Measurements from ENCODE around the gene NCF2. TPM values are rescaled to one million over a fixed set of nuclear protein-coding genes. Genes with fewer than 3 reads are reported as not detected.

NCF2 gene
- total RNA-seq, 4 donors from 2014 or later, result 20.4 to 85.0 (median 44.4) TPM

DNA sequence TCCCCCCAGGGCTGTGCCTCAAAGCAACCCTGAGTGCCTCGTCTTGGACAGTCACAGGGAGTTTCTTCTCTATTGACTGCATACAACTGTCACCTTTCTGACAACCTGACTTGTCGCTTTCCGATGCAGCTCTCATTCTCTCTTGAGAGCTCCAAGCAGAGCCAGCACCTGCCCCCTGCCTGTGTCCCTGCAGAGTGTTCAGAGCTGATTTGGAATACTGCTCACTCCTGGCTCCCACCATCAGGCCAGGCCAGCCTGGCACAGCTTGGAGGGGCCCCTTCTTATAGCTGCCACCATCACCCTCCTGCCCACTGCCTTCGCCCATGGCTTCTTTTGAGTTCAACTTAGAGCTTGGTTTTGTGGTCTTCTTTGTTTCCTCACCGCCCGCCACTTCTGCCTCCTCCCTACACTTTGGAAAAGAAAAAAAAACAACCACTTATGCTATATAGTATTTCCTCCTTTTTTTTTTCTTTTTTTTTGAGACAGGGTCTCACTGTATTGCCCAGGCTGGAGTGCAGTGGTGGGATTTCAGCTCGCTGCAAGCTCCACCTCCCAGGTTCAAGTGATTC is 12.3 kb downstream of the NCF2 start:
- TF ChIP-seq, protein P1, sequence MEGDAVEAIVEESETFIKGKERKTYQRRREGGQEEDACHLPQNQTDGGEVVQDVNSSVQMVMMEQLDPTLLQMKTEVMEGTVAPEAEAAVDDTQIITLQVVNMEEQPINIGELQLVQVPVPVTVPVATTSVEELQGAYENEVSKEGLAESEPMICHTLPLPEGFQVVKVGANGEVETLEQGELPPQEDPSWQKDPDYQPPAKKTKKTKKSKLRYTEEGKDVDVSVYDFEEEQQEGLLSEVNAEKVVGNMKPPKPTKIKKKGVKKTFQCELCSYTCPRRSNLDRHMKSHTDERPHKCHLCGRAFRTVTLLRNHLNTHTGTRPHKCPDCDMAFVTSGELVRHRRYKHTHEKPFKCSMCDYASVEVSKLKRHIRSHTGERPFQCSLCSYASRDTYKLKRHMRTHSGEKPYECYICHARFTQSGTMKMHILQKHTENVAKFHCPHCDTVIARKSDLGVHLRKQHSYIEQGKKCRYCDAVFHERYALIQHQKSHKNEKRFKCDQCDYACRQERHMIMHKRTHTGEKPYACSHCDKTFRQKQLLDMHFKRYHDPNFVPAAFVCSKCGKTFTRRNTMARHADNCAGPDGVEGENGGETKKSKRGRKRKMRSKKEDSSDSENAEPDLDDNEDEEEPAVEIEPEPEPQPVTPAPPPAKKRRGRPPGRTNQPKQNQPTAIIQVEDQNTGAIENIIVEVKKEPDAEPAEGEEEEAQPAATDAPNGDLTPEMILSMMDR (IDR thresholded peaks at IDR 0.05), result no peak
- ATAC-seq (ENCODE audit: low FRiP score) (no peak), DNase-seq (ENCODE audit: low spot score) (no peak)

DNA sequence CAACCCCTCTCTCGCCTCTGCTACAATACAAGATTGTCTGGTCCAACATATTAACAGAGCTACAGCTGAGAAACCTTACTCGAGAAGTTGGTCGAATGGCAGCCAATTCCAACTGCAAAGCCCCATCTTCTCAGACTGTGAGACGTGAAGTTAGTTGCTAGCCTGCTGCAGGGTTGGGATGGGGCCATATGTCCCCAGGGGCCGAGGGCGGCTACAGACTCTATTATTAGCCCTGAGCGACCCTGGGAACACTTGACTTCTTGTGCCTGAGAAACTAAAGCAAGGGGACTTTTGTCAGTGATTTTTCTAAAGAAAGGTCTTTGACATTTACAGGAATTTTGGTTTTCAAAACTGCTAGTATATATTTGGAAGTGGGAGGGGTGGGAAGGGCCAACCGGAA is 13.7 kb downstream of the NCF2 start:
- TF ChIP-seq, protein P1 (IDR thresholded peaks at IDR 0.05), result no peak
- no peak for ATAC-seq (ENCODE audit: low FRiP score)
- no peak for DNase-seq (ENCODE audit: low spot score)

DNA sequence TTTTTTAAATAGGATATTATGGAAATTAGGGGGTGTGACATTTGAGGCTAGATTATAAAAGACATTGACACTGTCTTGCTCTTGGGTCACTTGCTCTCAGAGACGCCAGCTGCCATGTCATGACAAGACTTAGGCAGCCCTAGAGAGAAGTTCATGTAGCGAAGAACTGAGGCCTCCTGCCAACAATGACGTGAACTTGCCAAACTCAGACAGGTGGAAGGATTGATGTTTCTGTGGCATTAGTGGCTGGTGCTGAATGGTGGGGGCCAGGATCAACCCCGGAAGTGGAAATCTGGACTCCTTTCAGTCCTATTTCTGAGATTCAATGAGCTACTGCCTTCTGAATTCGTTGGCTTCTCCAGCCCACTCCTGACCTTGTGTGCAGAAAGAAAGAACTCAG is 14.7 kb downstream of the NCF2 start:
- ATAC-seq (ENCODE audit: low FRiP score) (no peak), DNase-seq (ENCODE audit: low spot score) (no peak)
- TF ChIP-seq, protein P1 (IDR thresholded peaks at IDR 0.05), result no peak

DNA sequence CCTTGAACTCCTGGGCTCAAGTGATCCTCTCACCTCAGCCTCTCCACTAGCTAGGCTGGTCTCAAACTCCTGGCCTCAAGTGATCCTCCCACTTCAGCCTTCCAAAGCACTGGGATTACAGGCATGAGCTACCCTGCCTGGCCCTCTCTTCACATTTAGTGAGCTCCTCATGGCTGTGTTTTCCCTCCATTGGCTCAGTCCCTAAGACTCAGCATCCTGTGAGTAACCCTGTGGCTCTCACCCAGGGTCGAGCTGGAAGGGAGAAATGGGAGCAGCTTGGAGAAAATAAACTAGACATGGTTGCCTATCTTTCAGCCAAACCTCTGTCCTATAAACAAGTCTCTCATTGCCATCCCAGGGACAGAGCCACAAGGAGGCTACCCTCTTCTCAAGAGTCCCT is 17.5 kb downstream of the NCF2 start:
- TF ChIP-seq, protein P1 (IDR thresholded peaks at IDR 0.05), result no peak
- DNase-seq (ENCODE audit: low spot score), result no peak
- no peak for ATAC-seq (ENCODE audit: low FRiP score)

DNA sequence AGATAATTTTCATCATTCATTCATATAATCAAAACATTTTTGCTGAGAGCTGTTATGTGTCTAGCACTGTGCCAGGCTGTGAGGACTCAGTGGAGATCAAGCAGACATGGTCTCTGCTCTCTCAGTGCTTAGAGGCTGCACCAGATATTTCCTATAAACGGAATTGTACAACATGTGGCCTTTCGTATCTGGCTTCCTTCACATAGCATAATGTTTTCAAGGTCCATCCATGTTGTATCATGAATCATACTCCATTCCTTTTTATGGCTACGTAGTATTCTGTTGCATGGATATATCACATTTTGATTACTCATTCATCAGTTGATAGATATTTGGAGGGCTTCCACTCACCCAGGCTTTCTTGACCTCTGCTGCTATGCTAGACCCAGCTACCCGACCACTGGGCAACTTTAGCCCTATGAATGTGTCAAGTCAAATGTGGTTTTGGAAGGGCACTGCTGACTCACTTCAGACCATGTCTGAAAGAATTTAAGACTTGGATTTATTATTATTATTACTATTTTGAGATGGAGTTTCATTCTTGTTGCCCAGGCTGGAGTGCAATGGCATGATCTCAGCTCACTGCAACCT is 18.5 kb downstream of the NCF2 start:
- DNase-seq (ENCODE audit: low spot score), result no peak
- TF ChIP-seq, protein P1 (IDR thresholded peaks at IDR 0.05), result no peak
- ATAC-seq (ENCODE audit: low FRiP score), result no peak

DNA sequence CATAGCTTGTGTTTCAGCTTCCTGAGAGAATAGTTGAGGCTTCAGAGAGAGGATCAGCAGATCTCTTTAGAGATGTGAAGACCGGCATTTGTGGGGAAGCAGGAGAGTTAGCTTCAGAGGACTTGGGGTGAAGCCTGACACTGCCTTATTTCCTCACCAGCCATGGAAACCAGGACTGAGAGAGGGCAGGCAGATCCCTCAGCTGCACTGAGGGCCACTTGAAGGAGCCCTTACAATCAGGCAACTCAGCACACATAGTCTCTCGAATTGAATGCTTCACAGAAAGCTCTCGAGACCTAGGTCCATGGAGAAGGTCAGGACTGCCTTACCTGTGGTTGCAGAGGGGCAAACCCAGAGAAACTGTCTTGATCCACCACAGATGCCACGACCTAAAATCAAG is 19.8 kb downstream of the NCF2 start:
- DNase-seq (ENCODE audit: low spot score) (no peak), ATAC-seq (ENCODE audit: low FRiP score) (no peak)
- TF ChIP-seq, protein P1 (IDR thresholded peaks at IDR 0.05), result no peak

DNA sequence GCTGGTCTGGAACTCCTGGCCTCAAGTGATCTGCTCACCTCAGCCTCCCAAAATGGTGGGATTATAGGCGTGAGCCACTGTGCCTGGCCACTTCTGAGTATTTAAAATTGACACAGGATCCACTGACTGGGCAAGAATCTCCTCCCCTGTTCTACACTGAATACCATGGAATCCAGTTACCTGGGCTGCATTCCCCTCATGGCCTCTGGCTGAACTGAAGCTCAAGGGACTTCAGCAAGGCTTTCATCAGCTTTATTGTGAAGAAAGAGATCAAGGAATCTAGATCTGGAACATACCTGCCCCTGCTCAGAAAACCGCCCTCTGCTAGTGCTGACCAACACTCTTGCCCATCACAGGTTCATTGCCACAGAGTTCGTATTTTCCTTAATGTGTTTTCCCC is 20.5 kb downstream of the NCF2 start:
- TF ChIP-seq, protein P1 (IDR thresholded peaks at IDR 0.05), result no peak
- no peak for DNase-seq (ENCODE audit: low spot score)

More for the DNA sequence above, 20.5 kb downstream of the NCF2 start:
- ATAC-seq (ENCODE audit: low FRiP score), result no peak
